K562 (cell line): ENCODE data around the gene SLC9A7. TPM values are rescaled to one million over a fixed set of nuclear protein-coding genes. Genes with fewer than 3 reads are reported as not detected.

Experiments
- ATF1 ChIP-seq, 2 experiments: fragments of 450-650 bp in 1 of 2; IDR thresholded peaks; 2 replicates each; pipeline ENCODE4 v1.6.1; 2016; ENCODE audit warnings: missing compliant biosample characterization in 1 of 2, missing genetic modification characterization in 1 of 2
- BDP1 ChIP-seq: IDR thresholded peaks from 3 replicates; pipeline ENCODE4 v1.6.1; 2011; ENCODE audit not compliant: insufficient read length, insufficient read depth
- RERE ChIP-seq: sonication (generic); formaldehyde crosslinking; IDR thresholded peaks from 2 replicates; pipeline ENCODE4 v1.8.0; 2023; ENCODE audit warnings: missing genetic modification reagents, mild to moderate bottlenecking, borderline replicate concordance
- ZNF407 ChIP-seq: fragments of 450-650 bp; IDR thresholded peaks from 2 replicates; pipeline ENCODE4 v1.6.1; 2016; ENCODE audit warnings: low read depth
- ZNF561 ChIP-seq: fragments of 450-650 bp; formaldehyde crosslinking; conservative IDR thresholded peaks from 2 replicates; pipeline ENCODE4 v1.4.0; 2020; ENCODE audit warnings: mild to moderate bottlenecking, moderate library complexity
- polyA plus RNA-seq, 8 experiments: library from polyadenylated mRNA; depleted of rRNA in 4 of 8; stranded (reverse) in 5 of 8; unstranded in 3 of 8; fragments of >200 nt; fragmentation: Nextera tagmentation in 2 of 8; fragmentation: Illumina TruSeq in 1 of 8; extraction: Ambion mirVana in 2 of 8; extraction: Trizol in 1 of 8; gene quantifications; 2 replicates each; pipeline versions ENCODE4 v1.2.1 to v1.2.3, GENCODE V29; 2011 to 2014; ENCODE audit warnings: inconsistent platforms in 1 of 8, missing spikeins in 1 of 8
- total RNA-seq, 7 experiments: library from RNA; depleted of rRNA in 6 of 7; stranded (reverse); fragments of >200 nt in 6 of 7; fragmentation: Illumina TruSeq in 2 of 7; extraction: Trizol in 2 of 7; gene quantifications; 2 replicates each; pipeline versions ENCODE4 v1.2.1 to v1.2.3, GENCODE V29; 2011 to 2021; ENCODE audit warnings: low replicate concordance in 1 of 7

SLC9A7 gene
- total and polyA plus RNA-seq, 9 of the 15 experiments (the other 6 are each of a cell fraction or from before 2014, with no cell fraction given), result 0.04 to 0.13 (median 0.09) TPM; not detected in 5

GRCh38 chrX:46551494-46552128 lies 207.3 kb downstream of the SLC9A7 start (continued):
- TF ChIP-seq ZNF407 (no peak), BDP1 (no peak), ZNF561 (CRISPR knock-in tag) (no peak), RERE (CRISPR knock-in tag) (no peak), ATF1 (CRISPR knock-in tag; IDR thresholded peaks at IDR 0.05) (no peak), ATF1 (tag; IDR thresholded peaks at IDR 0.05) (no peak)
